ENCODE measurements around the gene HERPUD2. TPM values are rescaled to one million over a fixed set of nuclear protein-coding genes. Genes with fewer than 3 reads are reported as not detected.

HERPUD2 gene
- total RNA-seq, 4 donors from 2014 or later: 20.1 to 31.5 (median 26.8) TPM

DNA sequence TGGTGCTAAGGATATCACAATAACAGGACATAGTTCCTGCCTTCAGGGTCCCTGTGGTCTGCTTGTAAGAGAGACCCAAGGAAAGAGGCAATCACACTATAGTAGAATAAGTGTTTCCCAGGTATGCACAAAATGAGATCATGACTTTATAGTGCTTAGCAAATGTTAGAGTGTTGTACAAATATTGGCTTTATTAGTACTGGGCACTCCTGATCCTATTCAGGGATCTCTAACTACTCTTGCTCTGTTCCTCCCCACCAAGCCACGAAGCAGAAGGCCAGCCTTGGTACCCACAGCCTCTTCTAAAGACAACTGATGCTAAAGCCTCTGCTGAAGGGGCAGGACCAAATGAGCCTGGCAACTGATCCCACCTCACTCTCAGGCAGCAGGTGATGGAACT, 75.1 kb downstream of the HERPUD2 start:
- no peak for DNase-seq
- no peaks in the 10 kb centered on the region for H3K9me3 ChIP-seq
- no peak overlapping the region for H3K27ac ChIP-seq
- no peaks in the 10 kb centered on the region for H3K4me1 ChIP-seq
- no peaks in the 10 kb centered on the region for H3K36me3 ChIP-seq
- TF ChIP-seq POLR2A (IDR thresholded peaks at IDR 0.05): no peak
- TF ChIP-seq, protein P1, sequence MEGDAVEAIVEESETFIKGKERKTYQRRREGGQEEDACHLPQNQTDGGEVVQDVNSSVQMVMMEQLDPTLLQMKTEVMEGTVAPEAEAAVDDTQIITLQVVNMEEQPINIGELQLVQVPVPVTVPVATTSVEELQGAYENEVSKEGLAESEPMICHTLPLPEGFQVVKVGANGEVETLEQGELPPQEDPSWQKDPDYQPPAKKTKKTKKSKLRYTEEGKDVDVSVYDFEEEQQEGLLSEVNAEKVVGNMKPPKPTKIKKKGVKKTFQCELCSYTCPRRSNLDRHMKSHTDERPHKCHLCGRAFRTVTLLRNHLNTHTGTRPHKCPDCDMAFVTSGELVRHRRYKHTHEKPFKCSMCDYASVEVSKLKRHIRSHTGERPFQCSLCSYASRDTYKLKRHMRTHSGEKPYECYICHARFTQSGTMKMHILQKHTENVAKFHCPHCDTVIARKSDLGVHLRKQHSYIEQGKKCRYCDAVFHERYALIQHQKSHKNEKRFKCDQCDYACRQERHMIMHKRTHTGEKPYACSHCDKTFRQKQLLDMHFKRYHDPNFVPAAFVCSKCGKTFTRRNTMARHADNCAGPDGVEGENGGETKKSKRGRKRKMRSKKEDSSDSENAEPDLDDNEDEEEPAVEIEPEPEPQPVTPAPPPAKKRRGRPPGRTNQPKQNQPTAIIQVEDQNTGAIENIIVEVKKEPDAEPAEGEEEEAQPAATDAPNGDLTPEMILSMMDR (IDR thresholded peaks at IDR 0.05): no peak
- H3K4me3 ChIP-seq: no peak overlapping the region
- no peaks in the 10 kb centered on the region for H3K27me3 ChIP-seq

DNA sequence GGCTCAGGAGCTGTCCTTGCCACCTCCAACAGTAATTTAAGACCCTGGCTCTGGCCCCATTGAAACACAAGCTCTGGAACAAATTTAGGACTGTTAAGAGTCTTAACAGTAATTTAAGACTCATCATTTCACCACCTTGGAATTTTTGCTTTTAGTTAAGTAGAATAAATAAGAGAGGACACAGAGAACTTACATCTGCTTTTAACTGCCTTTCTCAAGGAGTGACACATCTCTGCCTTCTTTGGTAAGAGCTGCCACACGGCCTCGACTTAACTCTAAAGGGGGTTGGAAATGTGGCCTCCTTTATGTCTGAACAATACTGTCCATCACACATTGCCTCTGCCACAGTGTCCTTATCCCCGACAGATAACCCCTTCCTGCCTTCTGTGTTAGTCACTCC, 77.9 kb downstream of the HERPUD2 start:
- Histone ChIP-seq H3K27me3 (no peaks in the 10 kb centered on the region), H3K27ac (no peak overlapping the region), H3K4me3 (no peak overlapping the region), H3K9me3 (no peaks in the 10 kb centered on the region), H3K36me3 (no peaks in the 10 kb centered on the region), H3K4me1 (no peaks in the 10 kb centered on the region)
- TF ChIP-seq, protein P1 (IDR thresholded peaks at IDR 0.05): no peak
- TF ChIP-seq POLR2A (IDR thresholded peaks at IDR 0.05): no peak
- DNase-seq: no peak

DNA sequence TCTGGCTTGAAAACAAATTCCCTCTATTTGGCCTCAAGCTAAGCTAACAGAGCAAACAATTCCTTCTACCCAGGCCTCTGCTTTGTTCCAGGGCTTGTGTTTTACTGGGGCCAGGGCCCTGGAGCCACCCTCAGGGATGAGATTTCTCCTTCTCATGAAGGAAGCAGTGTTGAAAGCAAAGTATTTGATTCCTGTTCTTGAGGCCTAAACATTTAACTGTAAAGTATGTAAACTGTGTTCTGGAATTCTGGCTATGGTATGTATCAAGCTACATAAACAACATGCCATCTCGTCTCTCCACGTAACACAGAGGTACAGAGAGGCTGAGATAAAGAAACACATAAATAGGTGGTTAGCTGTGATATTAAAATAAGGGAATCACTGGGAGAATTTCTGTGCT, 81.8 kb downstream of the HERPUD2 start:
- Histone ChIP-seq H3K27ac (no peak overlapping the region), H3K27me3 (no peaks in the 10 kb centered on the region), H3K4me3 (no peak overlapping the region), H3K9me3 (no peaks in the 10 kb centered on the region), H3K36me3 (no peaks in the 10 kb centered on the region), H3K4me1 (no peaks in the 10 kb centered on the region)
- no peak for TF ChIP-seq POLR2A (IDR thresholded peaks at IDR 0.05)
- TF ChIP-seq, protein P1 (IDR thresholded peaks at IDR 0.05): no peak
- DNase-seq: no peak

DNA sequence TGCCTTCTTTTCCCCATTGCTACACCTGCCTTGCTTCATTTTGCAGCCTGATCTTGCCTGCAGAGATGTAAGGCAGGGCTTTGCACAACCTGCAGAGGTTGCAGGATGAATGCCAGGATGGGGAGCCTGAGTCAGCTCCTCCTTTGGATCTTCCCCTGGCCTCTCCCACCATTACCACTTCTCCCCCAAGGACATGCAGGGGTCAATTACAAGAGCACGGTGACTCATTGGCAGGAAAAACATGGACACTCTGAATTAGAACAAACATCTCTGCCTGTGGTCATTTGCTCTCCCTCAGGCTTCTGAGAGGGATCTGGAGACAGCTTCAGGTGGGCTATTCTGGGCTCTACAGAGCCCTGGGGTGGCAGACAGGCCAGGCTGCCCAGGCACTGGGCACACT, 89.2 kb downstream of the HERPUD2 start:
- Histone ChIP-seq H3K27me3 (no peaks in the 10 kb centered on the region), H3K36me3 (no peaks in the 10 kb centered on the region), H3K4me1 (no peaks in the 10 kb centered on the region), H3K4me3 (no peak overlapping the region), H3K27ac (no peak overlapping the region), H3K9me3 (no peaks in the 10 kb centered on the region)
- TF ChIP-seq, protein P1 (IDR thresholded peaks at IDR 0.05): no peak
- no peak for TF ChIP-seq POLR2A (IDR thresholded peaks at IDR 0.05)
- DNase-seq: no peak

DNA sequence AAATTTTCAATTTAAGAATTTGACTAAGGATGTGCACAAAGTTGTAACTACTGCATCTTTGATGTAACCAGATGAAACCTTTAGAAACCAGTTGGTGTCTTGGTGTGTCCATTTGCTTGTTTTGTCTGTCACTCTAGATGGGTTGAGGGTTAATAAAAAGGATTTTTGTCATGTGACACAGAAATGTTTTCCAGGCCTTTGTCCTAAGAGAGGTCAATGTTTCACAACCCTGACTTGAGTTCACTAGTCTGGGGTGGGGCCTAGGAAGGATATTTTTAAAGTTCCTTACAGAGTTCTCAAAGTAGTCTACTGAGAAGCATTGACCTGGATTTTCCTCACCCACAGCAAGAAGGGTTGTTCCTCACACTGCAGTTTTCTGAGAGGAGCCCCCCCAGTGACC, 90.3 kb downstream of the HERPUD2 start:
- H3K36me3 ChIP-seq: no peaks in the 10 kb centered on the region
- no peaks in the 10 kb centered on the region for H3K9me3 ChIP-seq
- no peak overlapping the region for H3K4me3 ChIP-seq
- H3K27ac ChIP-seq: no peak overlapping the region
- no peaks in the 10 kb centered on the region for H3K27me3 ChIP-seq
- TF ChIP-seq POLR2A (IDR thresholded peaks at IDR 0.05): no peak
- TF ChIP-seq, protein P1 (IDR thresholded peaks at IDR 0.05): no peak
- H3K4me1 ChIP-seq: no peaks in the 10 kb centered on the region
- no peak for DNase-seq

DNA sequence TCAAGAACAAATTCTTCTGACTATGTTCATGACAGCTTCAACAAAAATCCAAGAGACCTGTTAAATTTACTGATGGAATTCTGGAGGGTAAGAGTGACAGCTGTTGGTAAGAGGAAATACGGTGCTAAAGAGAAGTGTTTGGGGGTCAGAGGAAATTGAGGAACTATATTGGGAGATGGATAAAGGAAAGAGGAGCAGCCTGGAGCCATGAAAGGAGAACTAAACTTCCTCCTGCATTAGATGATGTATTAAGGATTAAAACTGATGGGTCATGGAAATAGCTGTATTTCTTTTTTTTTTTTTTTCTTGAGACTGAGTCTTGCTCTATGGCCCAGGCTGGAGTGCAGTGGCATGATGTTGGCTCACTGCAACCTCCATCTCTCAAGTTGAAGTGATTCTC, 95.3 kb downstream of the HERPUD2 start:
- no peaks in the 10 kb centered on the region for H3K4me1 ChIP-seq
- no peaks in the 10 kb centered on the region for H3K36me3 ChIP-seq
- DNase-seq: no peak
- no peak overlapping the region for H3K27ac ChIP-seq
- no peaks in the 10 kb centered on the region for H3K9me3 ChIP-seq
- TF ChIP-seq, protein P1 (IDR thresholded peaks at IDR 0.05): no peak
- TF ChIP-seq POLR2A (IDR thresholded peaks at IDR 0.05): no peak
- no peaks in the 10 kb centered on the region for H3K27me3 ChIP-seq
- H3K4me3 ChIP-seq: no peak overlapping the region

Data from Peyer's patch (tissue), 4 donors.